B cell (primary cell): Measurements from ENCODE around the gene TOX2.

ENCODE experiments used
- CTCF ChIP-seq: fragments of 200-600 bp; IDR thresholded peaks from one replicate; pipeline ENCODE4 v1.8.0; 2022; ENCODE audit warnings: antibody characterized with exemption, mild to moderate bottlenecking
- EZH2 ChIP-seq: IDR thresholded peaks from 2 replicates; pipeline ENCODE4 v1.6.1; 2012; ENCODE audit warnings: borderline replicate concordance, low read depth, mild to moderate bottlenecking, moderate library complexity, low read length; ENCODE audit not compliant: insufficient read depth, poor library complexity, severe bottlenecking

- no peak for TF ChIP-seq EZH2
- TF ChIP-seq CTCF, result no peak
These were observed 69.3 kb downstream of the TOX2 start for GRCh38 chr20:43983904-43984361.
